ENCODE results near the gene TMEM91.

DNA sequence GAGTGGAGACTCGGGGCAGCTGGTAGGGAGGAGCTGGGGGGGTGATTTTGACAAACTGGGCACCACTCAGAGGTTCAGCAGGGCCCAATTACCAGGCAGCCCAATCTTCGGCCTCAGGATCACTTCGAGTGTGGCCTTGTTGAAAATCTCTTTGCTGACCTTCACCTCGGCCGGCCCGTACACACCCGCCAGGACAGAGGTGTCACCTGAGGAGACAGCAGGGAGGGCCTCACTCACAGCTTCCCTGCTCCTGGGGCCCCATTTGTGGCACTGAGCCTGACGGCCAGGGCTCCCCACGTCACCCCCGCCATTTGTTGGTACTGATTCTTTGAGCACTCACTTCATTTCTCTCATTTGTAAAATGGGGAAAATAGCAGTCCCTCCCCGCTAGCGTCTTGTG, 16.4 kb downstream of the TMEM91 start:
- TF ChIP-seq CTCF (conservative IDR thresholded peaks at IDR 0.05) (no peak), ZFX (IDR thresholded peaks at IDR 0.05) (no peak)
